CD14-positive monocyte (primary cell): ENCODE measurements around the gene DNAH2. TPM values are rescaled to one million over a fixed set of nuclear protein-coding genes. Genes with fewer than 3 reads are reported as not detected.

Experiments used
- DNase-seq, 3 donors: peaks; one replicate each; pipeline ENCODE4 v3.0.0-alpha.2; 2011 to 2022
- H2AFZ ChIP-seq: 2 replicates; pipeline ENCODE4 v1.6.0; 2012; ENCODE audit warnings: mild to moderate bottlenecking, low read depth, low read length, inconsistent platforms; ENCODE audit not compliant: insufficient read depth, poor library complexity, severe bottlenecking
- H3K27ac ChIP-seq, 2 donors: 1 replicate in 1 of 2; 2 replicates in 1 of 2; pipeline ENCODE4 v1.5.1; 2012 to 2013; ENCODE audit warnings: low read length in 2 of 2, control low read depth in 1 of 2, inconsistent platforms in 1 of 2, low read depth in 1 of 2, mild to moderate bottlenecking in 1 of 2
- H3K27me3 ChIP-seq, 2 donors: one replicate each; pipeline versions ENCODE4 v1.6.0 to v1.6.1; 2011 to 2013; ENCODE audit warnings: low read length in 2 of 2; ENCODE audit not compliant: control insufficient read depth in 2 of 2, insufficient read depth in 2 of 2
- H3K36me3 ChIP-seq, 2 donors: replicated peaks in 1 of 2; 1 replicate in 1 of 2; 2 replicates in 1 of 2; pipeline versions ENCODE4 v1.5.1 to v1.6.1; 2012 to 2013; ENCODE audit warnings: low read length in 2 of 2, control low read depth in 1 of 2, inconsistent platforms in 1 of 2, mild to moderate bottlenecking in 1 of 2; ENCODE audit not compliant: insufficient read depth in 2 of 2, control insufficient read depth in 1 of 2
- H3K4me1 ChIP-seq, 2 donors: 1 replicate in 1 of 2; 2 replicates in 1 of 2; pipeline versions ENCODE4 v1.5.1 to v1.6.1; 2012 to 2013; ENCODE audit warnings: low read length in 2 of 2, control low read depth in 1 of 2, inconsistent platforms in 1 of 2, mild to moderate bottlenecking in 1 of 2, moderate library complexity in 1 of 2; ENCODE audit not compliant: insufficient read depth in 2 of 2, control insufficient read depth in 1 of 2
- H3K4me2 ChIP-seq: replicated peaks from 2 replicates; pipeline ENCODE3; 2012; ENCODE audit warnings: low read length, moderate library complexity, mild to moderate bottlenecking; ENCODE audit not compliant: poor library complexity, severe bottlenecking; ENCODE audit errors: extremely low read depth
- H3K4me3 ChIP-seq, 3 experiments: fragments of 200-600 bp in 1 of 3; sonication (generic) in 1 of 3; replicated peaks in 1 of 3; 1 replicate in 2 of 3; 2 replicates in 1 of 3; pipeline ENCODE4 v1.5.1; 2011 to 2013; ENCODE audit warnings: low read length in 3 of 3, mild to moderate bottlenecking in 3 of 3, control low read depth in 2 of 3, low read depth in 2 of 3, inconsistent platforms in 1 of 3, moderate library complexity in 1 of 3
- H3K79me2 ChIP-seq: 2 replicates; pipeline ENCODE4 v1.6.0; 2012; ENCODE audit warnings: mild to moderate bottlenecking, control low read depth, inconsistent platforms, low read length, moderate library complexity; ENCODE audit not compliant: insufficient read depth
- H3K9ac ChIP-seq: 2 replicates; pipeline ENCODE4 v1.6.0; 2017; ENCODE audit warnings: low read length, mild to moderate bottlenecking; ENCODE audit not compliant: insufficient read depth, poor library complexity, severe bottlenecking
- H3K9me3 ChIP-seq, 2 donors: replicated peaks in 1 of 2; 1 replicate in 1 of 2; 2 replicates in 1 of 2; pipeline versions ENCODE4 v1.5.1 to v1.6.1; 2012 to 2013; ENCODE audit warnings: low read length in 2 of 2, control low read depth in 1 of 2; ENCODE audit not compliant: control insufficient read depth in 1 of 2, insufficient read depth in 1 of 2
- H4K20me1 ChIP-seq: 2 replicates; pipeline ENCODE4 v1.6.0; 2012; ENCODE audit warnings: mild to moderate bottlenecking, low read length, control low read depth, moderate library complexity; ENCODE audit not compliant: insufficient read depth
- H3K27ac Mint-ChIP-seq, 7 donors: one replicate each; pipeline ENCODE4 v1.8.0; 2020; ENCODE audit warnings: mild to moderate bottlenecking in 7 of 7, mixed read lengths in 7 of 7, moderate library complexity in 6 of 7, inconsistent platforms in 2 of 7
- H3K27me3 Mint-ChIP-seq, 3 donors: one replicate each; pipeline ENCODE4 v1.8.0; 2021 to 2022; ENCODE audit warnings: low read depth in 3 of 3, mild to moderate bottlenecking in 3 of 3, mixed read lengths in 3 of 3, moderate library complexity in 3 of 3, inconsistent platforms in 1 of 3
- H3K36me3 Mint-ChIP-seq, 2 donors: one replicate each; pipeline ENCODE4 v1.8.0; 2020; ENCODE audit warnings: mixed read lengths in 2 of 2, inconsistent platforms in 1 of 2, mild to moderate bottlenecking in 1 of 2
- H3K4me1 Mint-ChIP-seq: one replicate; pipeline ENCODE4 v1.8.0; 2020; ENCODE audit warnings: mild to moderate bottlenecking, mixed read lengths
- H3K4me3 Mint-ChIP-seq, 2 donors: one replicate each; pipeline ENCODE4 v1.8.0; 2020; ENCODE audit warnings: mild to moderate bottlenecking in 2 of 2, mixed read lengths in 2 of 2, moderate library complexity in 1 of 2
- H3K9me3 Mint-ChIP-seq, 7 donors: one replicate each; pipeline ENCODE4 v1.8.0; 2020 to 2022; ENCODE audit warnings: mixed read lengths in 7 of 7, mild to moderate bottlenecking in 6 of 7, moderate library complexity in 6 of 7, inconsistent platforms in 2 of 7
- CTCF ChIP-seq: fragments of 200-600 bp; IDR thresholded peaks from one replicate; pipeline ENCODE4 v1.8.0; 2022; ENCODE audit warnings: antibody characterized with exemption, mild to moderate bottlenecking
- WGBS: methylation state at CpG from one replicate; pipeline ENCODE4 v1.1.5; 2013; ENCODE audit warnings: missing lambda C conversion rate; ENCODE audit not compliant: insufficient coverage; 5-methylcytosine and 5-hydroxymethylcytosine counted together
- intact Hi-C, 2 donors: fragments of 100-400 bp; cut with micrococcal nuclease; formaldehyde crosslinking; loops; one replicate each; pipeline versions ENCODE4 v1.15.0 to v1.15.1; 2023
- polyA plus RNA-seq, 3 donors: library from polyadenylated mRNA; depleted of rRNA in 1 of 3; unstranded in 2 of 3; stranded (reverse) in 1 of 3; fragments of 300-500 nt in 2 of 3; fragments of >200 nt in 1 of 3; fragmentation: Illumina TruSeq in 2 of 3; gene quantifications; 1 replicate in 2 of 3; 2 replicates in 1 of 3; pipeline ENCODE4 v1.2.3, GENCODE V29; 2012 to 2021

The DNAH2 gene
- polyA plus RNA-seq, 3 donors: 0.03 to 0.15 TPM; not detected in 1

- Mint-ChIP-seq H3K4me1 (peaks cover 6% of the 10 kb centered on the region), H3K27ac (no peak overlapping the region), H3K36me3 (peaks cover 0 to 4% of the 10 kb centered on the region in 2 donors), H3K27me3 (peaks cover 0 to 12% (median 3%) of the 10 kb centered on the region in 3 donors), H3K4me3 (no peak overlapping the region), H3K9me3 (peaks cover 5 to 15% (median 9%) of the 10 kb centered on the region in 7 donors)
- Histone ChIP-seq H2AFZ (no peak overlapping the region), H3K79me2 (no peaks in the 10 kb centered on the region), H3K4me1 (peaks cover 0 to 6% of the 10 kb centered on the region in 2 donors), H3K4me2 (no peak overlapping the region), H3K27me3 (no peaks in the 10 kb centered on the region), H3K36me3 (no peaks in the 10 kb centered on the region), H3K9ac (no peak overlapping the region), H3K27ac (no peak overlapping the region), H3K9me3 (peaks cover 6 to 8% of the 10 kb centered on the region in 2 donors), H4K20me1 (no peaks in the 10 kb centered on the region), H3K4me3 (no peak overlapping the region)
- intact Hi-C loops: loop anchor here in 1 of 2 donors (5.0 kb wide), 1 partner anchor 48 kb away; no protein-coding TSS in a partner anchor
- WGBS: 94% methylated on average over 4 of the region's 8 CpGs
- no peak for DNase-seq
- no peak for TF ChIP-seq CTCF
Observed at GRCh38 chr17:7754656-7755055, 37.1 kb downstream of the DNAH2 start.

GRCh38 chr17:7755095-7755890 lies 37.7 kb downstream of the DNAH2 start:
- no peak overlapping the region for H3K27ac Mint-ChIP-seq

More at GRCh38 chr17:7755095-7755890, 37.7 kb downstream of the DNAH2 start:
- no peak overlapping the region for H3K4me2 ChIP-seq
- H3K27me3 Mint-ChIP-seq: peaks cover 0 to 15% (median 3%) of the 10 kb centered on the region in 3 donors
- peak overlapping the region; percentile 25 for H2AFZ ChIP-seq
- no peaks in the 10 kb centered on the region for H3K27me3 ChIP-seq
- no peak for TF ChIP-seq CTCF
- H3K4me3 Mint-ChIP-seq: peak overlapping the region in 1 of 2 donors; percentile 13
- H3K27ac ChIP-seq: no peak overlapping the region
- peaks cover 0 to 6% of the 10 kb centered on the region in 2 donors for H3K4me1 ChIP-seq
- no peaks in the 10 kb centered on the region for H4K20me1 ChIP-seq
- peaks cover 0 to 3% of the 10 kb centered on the region in 2 donors for H3K9me3 ChIP-seq
- H3K36me3 Mint-ChIP-seq: peaks cover 0 to 1% of the 10 kb centered on the region in 2 donors
- DNase-seq: no peak
- no peak overlapping the region for H3K9ac ChIP-seq
- H3K36me3 ChIP-seq: no peaks in the 10 kb centered on the region
- H3K4me3 ChIP-seq: no peak overlapping the region
- no peaks in the 10 kb centered on the region for H3K79me2 ChIP-seq
- peaks cover 1 to 9% (median 3%) of the 10 kb centered on the region in 7 donors for H3K9me3 Mint-ChIP-seq
- peaks cover 6% of the 10 kb centered on the region for H3K4me1 Mint-ChIP-seq
- intact Hi-C loops: loop anchor here in 1 of 2 donors (5.0 kb wide), 1 partner anchor 47 kb away; no protein-coding TSS in a partner anchor
- 70% methylated on average over 8 of the region's 9 CpGs for WGBS
